Fibroblast of mammary gland (primary cell): ENCODE data around the gene MYBPH.
A peak's percentile ranks its signal among the peaks of the same experiment; 100 is the strongest.

ENCODE experiments used
- DNase-seq: peaks from one replicate; pipeline ENCODE4 v3.0.0-alpha.2; 2010; ENCODE audit warnings: low read depth
- H3K4me3 ChIP-seq: 2 replicates; pipeline ENCODE4 v1.5.1; 2011; ENCODE audit warnings: low read depth, mild to moderate bottlenecking, low read length, moderate library complexity; ENCODE audit not compliant: control insufficient read depth
- TF ChIP-seq, protein P1 (sequence below): conservative IDR thresholded peaks from 2 replicates; pipeline ENCODE4 v1.5.1; 2011; ENCODE audit warnings: low read depth, low read length, inconsistent platforms; ENCODE audit not compliant: control insufficient read depth, insufficient read depth

MYBPH gene

DNA sequence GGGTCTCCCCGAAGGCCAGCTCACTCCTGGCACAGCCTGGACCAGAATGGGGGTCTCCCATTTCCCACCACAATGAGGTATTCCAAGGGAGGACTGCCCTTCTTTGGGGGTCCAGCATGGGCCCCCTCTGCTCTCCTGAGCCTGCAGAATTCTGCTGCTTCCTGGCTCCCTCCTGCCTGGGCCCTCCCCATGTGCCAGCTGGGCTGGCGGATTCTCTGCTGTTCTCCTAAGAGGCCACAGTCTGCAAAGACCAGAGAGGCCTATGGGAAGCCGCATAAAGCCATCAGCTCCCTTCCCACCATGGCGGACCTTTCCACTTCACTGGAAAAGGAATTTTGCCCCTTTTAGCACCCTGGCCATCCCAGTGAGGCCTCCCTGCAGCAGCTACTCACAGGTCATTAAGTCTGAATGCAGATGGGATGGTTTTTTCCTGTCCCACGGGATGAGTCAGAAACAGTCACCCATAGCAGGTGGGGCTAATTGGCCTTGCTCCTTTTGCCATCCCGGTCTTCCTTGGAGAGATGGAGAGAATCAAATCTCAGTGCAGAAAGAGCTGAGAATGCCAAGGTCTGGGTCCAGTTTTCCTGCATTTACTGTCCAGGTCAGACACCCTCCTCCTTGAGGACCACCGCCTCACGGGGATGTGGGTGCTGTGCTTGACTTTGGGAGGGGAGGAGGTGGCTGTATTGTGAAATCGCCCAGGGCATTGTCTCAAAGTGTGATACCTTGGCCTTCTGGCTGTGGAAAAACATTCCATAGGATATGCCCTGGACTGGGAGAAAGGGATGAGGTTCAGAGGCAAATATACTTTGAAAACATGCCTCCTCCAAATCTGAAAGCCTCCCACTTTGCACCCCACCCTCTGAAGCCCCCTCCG lies 23.2 kb downstream of the MYBPH start:
- peak; percentile 57 for DNase-seq
- TF ChIP-seq, protein P1, sequence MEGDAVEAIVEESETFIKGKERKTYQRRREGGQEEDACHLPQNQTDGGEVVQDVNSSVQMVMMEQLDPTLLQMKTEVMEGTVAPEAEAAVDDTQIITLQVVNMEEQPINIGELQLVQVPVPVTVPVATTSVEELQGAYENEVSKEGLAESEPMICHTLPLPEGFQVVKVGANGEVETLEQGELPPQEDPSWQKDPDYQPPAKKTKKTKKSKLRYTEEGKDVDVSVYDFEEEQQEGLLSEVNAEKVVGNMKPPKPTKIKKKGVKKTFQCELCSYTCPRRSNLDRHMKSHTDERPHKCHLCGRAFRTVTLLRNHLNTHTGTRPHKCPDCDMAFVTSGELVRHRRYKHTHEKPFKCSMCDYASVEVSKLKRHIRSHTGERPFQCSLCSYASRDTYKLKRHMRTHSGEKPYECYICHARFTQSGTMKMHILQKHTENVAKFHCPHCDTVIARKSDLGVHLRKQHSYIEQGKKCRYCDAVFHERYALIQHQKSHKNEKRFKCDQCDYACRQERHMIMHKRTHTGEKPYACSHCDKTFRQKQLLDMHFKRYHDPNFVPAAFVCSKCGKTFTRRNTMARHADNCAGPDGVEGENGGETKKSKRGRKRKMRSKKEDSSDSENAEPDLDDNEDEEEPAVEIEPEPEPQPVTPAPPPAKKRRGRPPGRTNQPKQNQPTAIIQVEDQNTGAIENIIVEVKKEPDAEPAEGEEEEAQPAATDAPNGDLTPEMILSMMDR, result no peak
- no peak overlapping the region for H3K4me3 ChIP-seq

DNA sequence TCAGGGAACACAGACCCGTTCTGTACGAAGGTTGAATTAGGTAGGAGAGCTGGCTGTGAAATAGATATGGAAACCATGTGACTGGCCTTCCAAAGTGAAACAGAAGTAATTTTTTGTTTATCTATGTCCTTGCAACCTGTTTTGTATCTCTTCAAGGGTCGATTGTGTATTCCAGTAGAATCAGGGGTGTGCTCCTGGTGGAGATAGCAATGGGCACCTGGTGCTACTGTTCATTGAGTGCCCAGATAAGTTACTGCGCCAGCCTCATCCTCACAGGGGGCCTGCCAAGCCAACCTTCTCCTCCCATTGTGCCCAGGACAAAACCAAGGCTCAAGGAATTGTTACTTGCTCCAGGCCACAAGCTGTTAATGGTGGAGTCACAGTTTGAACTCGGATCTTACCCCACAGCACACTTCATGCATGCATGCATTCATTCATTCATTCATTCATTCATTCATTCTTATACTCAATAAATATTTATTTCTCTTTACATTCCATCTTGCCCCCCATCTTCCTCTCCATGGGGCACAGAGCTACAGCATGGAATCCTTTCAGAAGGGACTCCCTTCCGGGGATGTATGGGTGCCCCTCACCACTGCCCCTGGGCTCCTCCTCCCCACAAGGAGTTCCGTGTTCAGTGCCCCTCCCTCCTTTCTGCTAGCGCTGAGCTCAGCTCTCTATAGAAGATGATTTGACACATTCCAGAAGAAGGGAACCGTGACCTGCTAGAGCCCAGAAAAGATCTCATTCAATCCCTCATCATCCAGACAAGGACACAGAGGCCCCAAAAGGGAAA lies 24.1 kb downstream of the MYBPH start:
- DNase-seq, result no peak
- no peak overlapping the region for H3K4me3 ChIP-seq
- TF ChIP-seq, protein P1, result no peak

DNA sequence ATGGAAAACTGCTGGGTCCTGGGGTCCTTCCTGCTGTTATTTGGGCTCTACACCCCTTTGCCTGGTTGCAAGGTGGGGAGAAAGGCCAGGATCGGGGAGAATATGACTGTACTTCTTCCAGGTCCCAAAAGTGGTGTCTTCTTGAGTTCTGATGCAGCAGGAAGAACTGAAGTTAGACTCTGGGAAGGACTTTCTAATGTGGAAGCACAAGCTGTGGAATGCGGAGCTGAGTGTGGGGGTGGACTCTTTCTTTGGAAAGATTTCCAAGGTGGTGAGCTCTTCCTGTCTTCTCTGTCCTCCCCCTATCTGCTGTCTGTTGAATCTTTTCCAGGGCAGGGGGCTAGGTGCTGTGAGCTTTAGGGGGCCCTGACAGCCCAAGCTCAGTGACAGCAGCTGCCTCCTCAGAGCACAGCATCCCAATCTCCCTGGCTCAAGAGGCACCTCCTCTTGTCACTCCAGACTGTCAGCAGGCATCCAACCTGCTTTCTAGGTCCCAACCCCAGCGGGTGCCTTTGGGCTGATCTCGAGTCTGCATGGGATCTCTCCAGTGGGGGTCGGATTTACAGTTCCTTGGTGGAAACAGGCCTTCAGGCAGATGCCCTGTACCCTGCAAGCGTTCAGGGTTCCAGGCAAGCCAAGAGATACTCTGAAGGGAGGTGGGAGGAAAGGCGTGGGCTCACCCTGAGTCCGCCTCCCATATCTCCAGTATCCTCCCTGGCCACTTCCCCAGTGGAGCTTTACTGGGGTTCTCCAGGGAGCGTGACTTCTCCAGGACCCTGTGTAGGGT lies 24.9 kb downstream of the MYBPH start:
- no peak for DNase-seq
- H3K4me3 ChIP-seq, result no peak overlapping the region
- TF ChIP-seq, protein P1, result no peak

DNA sequence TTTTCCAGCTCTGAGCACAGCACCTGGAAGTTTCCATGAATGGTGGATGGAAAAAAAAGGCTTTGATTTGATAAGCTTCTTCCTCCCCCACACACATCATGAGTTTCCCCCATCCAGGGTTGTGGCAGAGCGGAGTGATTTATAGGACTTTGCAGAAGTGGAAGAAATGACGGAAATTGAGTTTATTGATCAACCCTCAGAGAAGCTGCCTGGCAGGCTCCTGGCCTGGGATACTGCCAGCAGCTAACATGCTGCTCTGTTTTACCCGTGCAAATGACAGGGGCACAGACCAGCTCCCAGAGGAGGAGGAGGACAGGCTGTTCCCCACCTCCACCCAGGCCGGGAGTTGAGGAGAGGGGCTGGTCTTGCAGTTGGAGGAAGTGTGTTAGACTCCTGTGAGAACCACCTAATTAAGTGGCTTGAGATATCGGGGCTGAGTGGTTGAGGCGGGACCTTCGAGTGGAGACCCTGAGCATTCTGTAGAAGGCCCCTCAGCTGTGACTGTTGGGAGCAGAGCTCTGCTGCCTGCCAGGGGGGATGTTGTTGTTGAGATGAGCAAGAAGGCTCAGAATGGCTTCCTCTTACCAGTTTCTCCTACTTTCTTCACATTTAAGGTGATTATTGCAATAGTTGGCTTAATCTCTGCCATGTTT lies 26.3 kb downstream of the MYBPH start:
- TF ChIP-seq, protein P1, result no peak
- DNase-seq, result no peak
- no peak overlapping the region for H3K4me3 ChIP-seq

DNA sequence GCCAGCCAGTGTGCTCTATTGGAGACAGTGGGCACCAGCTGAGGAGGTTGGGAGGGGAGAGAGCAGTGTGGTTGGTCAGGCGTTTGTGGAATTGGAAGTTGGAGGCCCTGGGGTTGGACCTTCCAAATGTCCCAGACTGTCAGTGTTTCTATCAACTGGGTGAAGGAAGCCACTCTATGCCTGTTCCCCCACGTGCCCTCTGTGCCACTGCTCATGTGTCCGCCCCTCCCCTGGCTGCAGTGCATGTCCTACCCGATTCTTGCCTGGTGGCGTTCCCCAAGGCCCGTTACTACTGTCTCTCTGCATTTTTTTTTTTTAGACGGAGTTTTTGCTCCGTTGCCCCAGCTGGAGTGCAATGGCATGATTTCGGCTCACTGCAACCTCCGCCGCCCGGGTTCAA lies 27.0 kb downstream of the MYBPH start:
- DNase-seq, result no peak
- TF ChIP-seq, protein P1, result no peak
- H3K4me3 ChIP-seq, result no peak overlapping the region

DNA sequence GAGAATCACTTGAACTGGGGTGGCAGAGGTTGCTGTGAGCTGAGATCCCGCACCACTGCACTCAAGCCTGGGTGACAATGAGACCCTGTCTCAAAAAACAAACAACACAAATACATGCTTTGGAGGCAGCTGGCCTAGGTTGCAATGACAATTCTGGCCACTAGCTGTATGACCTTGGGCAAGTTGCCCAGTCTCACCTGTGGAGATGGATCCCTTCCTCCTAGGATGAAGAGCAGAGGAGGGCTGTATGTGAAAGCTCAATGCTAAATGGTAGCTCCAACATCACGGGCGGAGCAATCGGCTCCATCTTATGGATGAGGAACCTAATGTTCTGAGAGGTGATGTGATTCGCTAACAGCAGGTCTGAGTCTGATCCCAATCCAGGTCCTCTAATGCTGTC lies 27.5 kb downstream of the MYBPH start:
- TF ChIP-seq, protein P1, result peak; percentile 30
- H3K4me3 ChIP-seq, result no peak overlapping the region
- DNase-seq, result no peak
